ENCODE measurements around the gene PLB1. TPM values are rescaled to one million over a fixed set of nuclear protein-coding genes. Genes with fewer than 3 reads are reported as not detected.

Gene PLB1
- total and polyA plus RNA-seq, 9 of the 15 experiments (the other 6 are each of a cell fraction or from before 2014, with no cell fraction given) = 0.01 to 0.09 (median 0.07) TPM; not detected in 2

- TF ChIP-seq SNRNP70 (optimal IDR thresholded peaks at IDR 0.05; ENCODE audit: low read depth, low read length) (no peak), CUX1 (CRISPR knock-in tag; IDR thresholded peaks at IDR 0.05) (no peak), ZBTB43 (CRISPR knock-in tag; IDR thresholded peaks at IDR 0.05) (no peak), AFF1 (IDR thresholded peaks at IDR 0.05; ENCODE audit: low read depth in 1 of 2, partially characterized antibody in 2 of 2) (no peak), SRSF7 (optimal IDR thresholded peaks at IDR 0.05; ENCODE audit: low read depth, low read length) (no peak), ZNF253 (CRISPR knock-in tag; conservative IDR thresholded peaks at IDR 0.05) (no peak), SREBF1 (IDR thresholded peaks at IDR 0.05; ENCODE audit: borderline replicate concordance, low read depth, low read length) (no peak), ZKSCAN1 (IDR thresholded peaks at IDR 0.05; ENCODE audit: low read depth, low read length) (no peak), ELF1 (tag; IDR thresholded peaks at IDR 0.05) (no peak), BMI1 (IDR thresholded peaks at IDR 0.05; ENCODE audit: low read length) (no peak), MYC (IDR thresholded peaks at IDR 0.05; ENCODE audit: low read depth, low read length) (no peak), MYC (CRISPR knock-in tag; IDR thresholded peaks at IDR 0.05; ENCODE audit: borderline replicate concordance, low read depth) (no peak), HLTF (IDR thresholded peaks at IDR 0.05) (no peak), TBP (optimal IDR thresholded peaks at IDR 0.05; ENCODE audit: low read depth, low read length) (no peak), THRAP3 (IDR thresholded peaks at IDR 0.05; ENCODE audit: borderline replicate concordance) (no peak), MAFF (IDR thresholded peaks at IDR 0.05; ENCODE audit: low read length) (no peak), ZNF785 (CRISPR knock-in tag; IDR thresholded peaks at IDR 0.05) (no peak), MEIS2 (IDR thresholded peaks at IDR 0.05; ENCODE audit: partially characterized antibody) (peak; percentile 52), FOSL1 (tag; conservative IDR thresholded peaks at IDR 0.05) (peak; percentile 82)
Observed at GRCh38 chr2:28649481-28650265, 153.8 kb downstream of the PLB1 start (continued).

Data from K562 (cell line).